ENCODE results near the gene OARD1. TPM values are rescaled to one million over a fixed set of nuclear protein-coding genes. Genes with fewer than 3 reads are reported as not detected.

The OARD1 gene, protein sequence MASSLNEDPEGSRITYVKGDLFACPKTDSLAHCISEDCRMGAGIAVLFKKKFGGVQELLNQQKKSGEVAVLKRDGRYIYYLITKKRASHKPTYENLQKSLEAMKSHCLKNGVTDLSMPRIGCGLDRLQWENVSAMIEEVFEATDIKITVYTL
- total RNA-seq (2014; rRNA removed) (11.2 and 12.1 TPM in 2 replicates), Bru-seq, nascent RNA (percentile 55 among the genes with signal in this experiment), BruChase-seq, experiment 1, labeled RNA remaining after a 6-hour chase (percentile 57 among the genes with signal in this experiment), BruChase-seq, experiment 2, labeled RNA remaining after a 2-hour chase (percentile 56 among the genes with signal in this experiment)
- long read RNA-seq, transcript OARD1-210 (6 exons, 3,330 nt): minor isoform, 6 of 27 reads
- long read RNA-seq, transcript OARD1-202 (6 exons, 1,337 nt): major isoform, 8 of 27 reads
- long read RNA-seq, partial matches to known transcripts: 1 of 27 reads
- long read RNA-seq, other reads (novel, unspliced or antisense): 8 of 27 reads

DNA sequence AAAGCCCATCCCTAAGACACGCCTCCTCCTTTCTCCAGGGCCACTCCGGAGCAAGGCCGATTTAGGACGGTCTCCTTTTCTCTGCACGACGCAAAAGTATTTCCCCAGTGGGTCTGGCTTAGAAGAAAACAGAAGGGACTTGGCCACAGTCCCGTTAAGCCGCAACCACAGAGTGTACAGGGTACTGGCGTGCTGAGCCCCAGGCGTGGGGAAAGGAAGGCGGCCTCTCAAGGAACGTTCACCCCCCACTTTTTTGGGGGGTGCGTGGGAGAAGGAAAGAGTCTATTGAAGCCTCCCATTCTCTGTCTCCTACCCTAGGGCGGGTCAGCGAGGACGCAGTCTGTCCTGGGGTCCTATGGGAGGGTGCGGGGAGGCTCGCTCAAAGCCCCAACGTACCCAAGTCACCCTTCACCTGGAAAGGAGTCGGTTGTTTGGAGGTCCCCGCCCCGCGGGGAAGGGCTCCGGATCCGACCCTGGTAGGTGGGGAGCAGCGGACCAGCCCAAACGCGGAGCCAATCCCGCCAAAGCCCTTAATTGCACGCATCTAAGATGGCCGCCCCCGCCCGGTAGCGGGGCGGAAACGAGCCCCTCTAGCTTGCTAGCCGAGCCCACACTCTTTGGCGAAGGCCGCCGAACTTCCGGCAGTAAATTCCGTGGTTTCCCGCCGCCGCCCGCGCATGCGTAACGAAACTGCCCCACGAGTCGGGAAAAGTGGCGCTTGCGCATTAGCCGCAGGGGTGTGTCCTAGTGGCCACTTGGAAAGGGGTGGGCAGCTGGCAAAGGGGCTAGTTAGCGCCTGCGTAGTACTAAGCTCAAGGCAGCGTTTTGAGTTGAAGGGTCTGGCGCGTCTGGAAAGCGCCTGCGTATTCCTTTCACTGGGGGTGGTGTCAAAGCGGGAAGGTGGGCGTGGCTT, at the start of gene OARD1:
Gene OARD1, minus strand, starts transcription at position 434 of the 913 bp plus-strand sequence. CDS start 722 bp downstream, outside the sequence.
- DNase-seq (peak; percentile 99), ATAC-seq (peak; percentile 76)
- H3K9me2 ChIP-seq (replicated peaks; ENCODE audit: low read length): no peaks in the 10 kb centered on the region
- TSS peak; percentile 13 for BruUV-seq (replicated peaks)
- H3K27me3 ChIP-seq (ENCODE audit: low read length): no peaks in the 10 kb centered on the region
- POLR2A ChIA-PET (ENCODE audit: unreplicated experiment): interaction anchor here (0.5 to 0.8 kb wide), 6 partner anchors 36 to 798 kb away, joined by 3 to 6 read pairs (median 4); no protein-coding TSS in a partner anchor
- TF ChIP-seq EZH2 (IDR thresholded peaks at IDR 0.05; ENCODE audit: low read length, unreplicated experiment) (no peak), CTCF (conservative IDR thresholded peaks at IDR 0.05; ENCODE audit: low read depth, low read length) (no peak), EZH2phosphoT487 (IDR thresholded peaks at IDR 0.05; ENCODE audit: borderline replicate concordance, low read length) (no peak)
- CTCF ChIA-PET: interaction anchor here (0.5 kb wide), 1 partner anchor 50 kb away, joined by 4 read pairs; no protein-coding TSS in a partner anchor
- peaks cover 53% of the 10 kb centered on the region for H3K79me2 ChIP-seq (ENCODE audit: low read length)
- H3K9me3 ChIP-seq (ENCODE audit: low read length): no peaks in the 10 kb centered on the region
- intact Hi-C loops (cut with micrococcal nuclease): loop anchor here (1.0 to 5.0 kb wide), 3 partner anchors 66 to 245 kb away; no protein-coding TSS in a partner anchor
- peaks cover 31% of the 10 kb centered on the region for H4K20me1 ChIP-seq (ENCODE audit: low read length)
- H3K36me3 ChIP-seq (ENCODE audit: low read depth, low read length): no peaks in the 10 kb centered on the region; the same call in 1 of the 2 replicates
- H2AFZ ChIP-seq (ENCODE audit: low read length): peak within 1 kb of the TSS; percentile 90
- peaks cover 43% of the 10 kb centered on the region for H3K4me1 ChIP-seq (ENCODE audit: insufficient read depth, low read length)
- H3F3A ChIP-seq (ENCODE audit: low read length, unreplicated experiment): no peaks in the 10 kb centered on the region
- peak within 1 kb of the TSS; percentile 96 for H3K27ac ChIP-seq (ENCODE audit: low read length)
- H3K4me2 ChIP-seq (ENCODE audit: low read length): peak within 1 kb of the TSS; percentile 99
- peak within 1 kb of the TSS; percentile 85 for H3K4me3 ChIP-seq (ENCODE audit: low read length)
- peak within 1 kb of the TSS; percentile 98 for H3K9ac ChIP-seq (ENCODE audit: low read length)

- H3K9ac ChIP-seq (ENCODE audit: low read length): no peak overlapping the region
- no TSS peak for BruUV-seq (replicated peaks)
- H3K36me3 ChIP-seq (ENCODE audit: low read depth, low read length): no peaks in the 10 kb centered on the region
- ChIA-PET POLR2A (ENCODE audit: unreplicated experiment) (no interaction called here), CTCF (no interaction called here)
- H2AFZ ChIP-seq (ENCODE audit: low read length): no peak overlapping the region
- no peaks in the 10 kb centered on the region for H3K79me2 ChIP-seq (ENCODE audit: low read length)
- H3K4me3 ChIP-seq (ENCODE audit: low read length): no peak overlapping the region
- no peaks in the 10 kb centered on the region for H3K9me3 ChIP-seq (ENCODE audit: low read length)
- ATAC-seq: no peak
- H3K27ac ChIP-seq (ENCODE audit: low read length): no peak overlapping the region
- no peaks in the 10 kb centered on the region for H3K9me2 ChIP-seq (replicated peaks; ENCODE audit: low read length)
- DNase-seq: no peak
- TF ChIP-seq EZH2 (IDR thresholded peaks at IDR 0.05; ENCODE audit: low read length, unreplicated experiment) (no peak), CTCF (conservative IDR thresholded peaks at IDR 0.05; ENCODE audit: low read depth, low read length) (no peak), EZH2phosphoT487 (IDR thresholded peaks at IDR 0.05; ENCODE audit: borderline replicate concordance, low read length) (no peak)
- no peaks in the 10 kb centered on the region for H3K4me1 ChIP-seq (ENCODE audit: insufficient read depth, low read length)
- no peaks in the 10 kb centered on the region for H4K20me1 ChIP-seq (ENCODE audit: low read length)
- no peaks in the 10 kb centered on the region for H3F3A ChIP-seq (ENCODE audit: low read length, unreplicated experiment)
- intact Hi-C loops (cut with micrococcal nuclease): no loop called here
- H3K4me2 ChIP-seq (ENCODE audit: low read length): no peak overlapping the region
- no peaks in the 10 kb centered on the region for H3K27me3 ChIP-seq (ENCODE audit: low read length)
These were observed 47.9 kb upstream of the OARD1 start for GRCh38 chr6:41120058-41120457.
